ENCODE measurements around the gene UMODL1.

The UMODL1 gene

GRCh38 chr21:42083361-42083690 lies 12.2 kb downstream of the UMODL1 start:
- no peak for TF ChIP-seq CTCF (conservative IDR thresholded peaks at IDR 0.05)
- no peak overlapping the region for H3K27ac ChIP-seq

GRCh38 chr21:42084079-42084478 lies 13.0 kb downstream of the UMODL1 start:
- no peak for TF ChIP-seq CTCF (conservative IDR thresholded peaks at IDR 0.05)
- peak overlapping the region; percentile 33; the same call in 1 of the 2 replicates for H3K27ac ChIP-seq

DNA sequence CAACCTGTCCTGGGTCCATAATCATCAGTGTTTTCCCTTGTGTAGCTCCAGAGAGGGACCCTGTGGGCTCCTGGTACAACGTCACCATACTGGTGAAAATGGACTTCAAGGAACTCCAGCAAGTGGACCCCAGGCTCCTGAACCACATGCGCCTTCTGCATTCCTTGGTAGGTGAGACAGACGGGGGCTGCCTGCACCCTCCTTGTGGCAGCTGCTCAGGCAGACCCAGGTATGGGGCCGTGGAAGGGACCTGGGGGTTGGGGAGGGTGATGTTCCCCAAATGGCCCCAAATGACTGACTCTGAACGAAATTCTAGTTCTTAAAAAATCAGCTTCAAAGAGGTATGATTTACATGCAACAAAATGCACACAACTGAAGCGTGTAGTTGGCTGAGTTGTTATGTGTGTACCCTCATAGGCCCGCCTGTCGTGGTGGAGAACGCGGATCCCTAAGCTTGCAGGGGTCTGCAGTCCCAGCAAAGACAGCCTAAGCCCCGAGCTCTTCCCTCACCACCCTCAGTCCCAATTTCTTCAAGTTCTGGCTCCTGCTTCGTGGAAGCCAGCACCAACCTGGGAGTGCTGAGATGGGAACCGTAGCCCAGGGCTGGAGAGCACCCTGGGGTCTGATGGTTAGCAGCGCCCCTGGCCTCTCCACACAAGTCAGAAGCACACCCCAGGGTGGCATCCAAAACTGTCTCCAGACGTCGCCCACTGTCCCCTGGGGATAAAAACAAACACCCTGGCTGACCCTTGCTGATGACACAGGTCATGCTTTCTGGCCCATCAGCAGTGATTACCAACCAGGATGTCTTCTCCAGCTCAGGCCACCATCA lies 14.3 kb downstream of the UMODL1 start:
- no peak for TF ChIP-seq CTCF (conservative IDR thresholded peaks at IDR 0.05)
- H3K27ac ChIP-seq: peak overlapping the region; percentile 80

DNA sequence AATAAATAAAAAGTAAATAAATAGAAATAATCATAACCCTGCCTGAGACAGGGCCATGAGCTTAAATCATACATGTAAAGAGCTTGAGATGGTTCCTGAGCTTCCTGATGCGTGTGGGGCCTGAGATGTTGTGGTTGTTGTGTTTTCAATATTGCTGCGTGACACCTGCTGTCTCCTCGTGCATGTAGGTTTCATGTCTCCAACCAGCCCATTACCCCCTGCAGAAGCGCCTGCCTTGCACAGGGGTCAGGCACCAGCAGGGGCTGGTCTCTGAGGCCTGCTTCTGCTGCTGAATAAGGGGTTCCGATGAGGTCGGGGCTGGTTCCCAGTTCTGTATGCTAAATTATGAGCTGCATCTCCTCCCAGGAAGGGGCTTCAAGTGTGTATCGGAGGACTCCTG lies 15.9 kb downstream of the UMODL1 start:
- peak overlapping the region; percentile 80 for H3K27ac ChIP-seq
- TF ChIP-seq CTCF (conservative IDR thresholded peaks at IDR 0.05): no peak

DNA sequence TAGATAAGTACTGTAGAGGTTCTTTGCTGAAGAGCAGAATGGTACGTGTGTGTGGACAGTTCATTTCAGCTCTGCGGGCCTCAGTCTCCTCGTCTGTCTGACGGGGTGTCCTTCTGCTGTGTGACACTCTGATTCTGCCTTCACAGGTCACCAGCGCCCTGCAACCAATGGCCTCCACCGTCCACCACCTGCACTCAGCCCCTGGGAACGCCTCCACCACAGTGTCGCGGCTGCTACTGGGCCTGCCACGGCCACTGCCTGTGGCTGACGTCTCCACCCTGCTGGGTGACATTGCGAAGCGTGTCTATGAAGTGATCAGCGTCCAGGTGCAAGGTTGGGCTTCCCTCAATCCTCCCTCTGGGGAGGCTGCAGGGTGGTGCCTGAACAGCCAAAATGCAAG lies 17.0 kb downstream of the UMODL1 start:
- H3K27ac ChIP-seq: peak overlapping the region; percentile 80; the same call in 1 of the 2 replicates
- no peak for TF ChIP-seq CTCF (conservative IDR thresholded peaks at IDR 0.05)

GRCh38 chr21:42088658-42089057 lies 17.5 kb downstream of the UMODL1 start:
- peak overlapping the region; percentile 80; the same call in 1 of the 2 replicates for H3K27ac ChIP-seq
- no peak for TF ChIP-seq CTCF (conservative IDR thresholded peaks at IDR 0.05)

DNA sequence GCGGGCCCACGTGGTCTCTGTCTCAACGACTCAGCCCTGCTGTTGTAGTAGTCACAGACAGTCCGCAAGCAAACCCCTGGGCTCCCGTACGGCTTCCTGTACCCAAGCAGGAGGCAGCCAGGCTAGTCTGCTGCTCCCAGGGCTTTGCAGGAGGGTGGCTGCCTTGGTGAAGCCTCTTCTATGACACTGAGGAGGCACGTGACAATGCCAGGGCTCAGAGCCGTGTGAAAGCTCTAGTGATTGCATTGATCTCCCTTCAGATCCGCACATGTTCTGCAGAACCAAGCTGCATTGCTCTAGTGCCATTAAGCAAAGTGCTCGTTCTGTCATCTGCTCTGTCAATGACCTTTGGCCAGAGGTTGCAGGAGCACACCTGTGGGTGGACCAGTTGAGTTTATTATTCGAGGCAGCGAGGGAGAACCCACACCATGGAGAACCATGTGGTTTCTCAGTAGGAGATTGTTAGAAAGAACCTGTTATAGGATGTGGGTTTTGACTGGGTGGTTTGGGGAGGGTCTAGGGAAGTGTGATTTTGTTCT lies 18.0 kb downstream of the UMODL1 start:
- peak overlapping the region; percentile 80; the same call in 1 of the 2 replicates for H3K27ac ChIP-seq
- TF ChIP-seq CTCF (conservative IDR thresholded peaks at IDR 0.05): no peak
